HepG2 (cell line): ENCODE measurements around the gene GALNT16.

Experiments used
- EZH2 ChIP-seq: conservative IDR thresholded peaks from 2 replicates; pipeline ENCODE4 v1.6.1; 2012; ENCODE audit warnings: mild to moderate bottlenecking, low read depth, low read length, moderate library complexity
- HOXA3 ChIP-seq: sonication (generic); formaldehyde crosslinking; IDR thresholded peaks from 2 replicates; pipeline ENCODE4 v1.5.0; 2020; ENCODE audit warnings: missing genetic modification reagents
- IRF9 ChIP-seq: sonication (generic); formaldehyde crosslinking; IDR thresholded peaks from 2 replicates; pipeline ENCODE4 v1.8.0; 2022; ENCODE audit warnings: missing genetic modification reagents, mild to moderate bottlenecking, borderline replicate concordance
- SMAD1 ChIP-seq: sonication (generic); formaldehyde crosslinking; IDR thresholded peaks from 2 replicates; pipeline ENCODE4 v1.4.0; 2020; ENCODE audit warnings: missing genetic modification reagents, low read depth, mild to moderate bottlenecking, borderline replicate concordance
- ZNF12 ChIP-seq: sonication (generic); formaldehyde crosslinking; IDR thresholded peaks from 2 replicates; pipeline ENCODE4 v1.5.0; 2020; ENCODE audit warnings: missing genetic modification reagents
- ZNF138 ChIP-seq: sonication (generic); formaldehyde crosslinking; IDR thresholded peaks from 2 replicates; pipeline ENCODE4 v1.5.0; 2020; ENCODE audit warnings: mild to moderate bottlenecking, low read depth, missing genetic modification reagents

DNA sequence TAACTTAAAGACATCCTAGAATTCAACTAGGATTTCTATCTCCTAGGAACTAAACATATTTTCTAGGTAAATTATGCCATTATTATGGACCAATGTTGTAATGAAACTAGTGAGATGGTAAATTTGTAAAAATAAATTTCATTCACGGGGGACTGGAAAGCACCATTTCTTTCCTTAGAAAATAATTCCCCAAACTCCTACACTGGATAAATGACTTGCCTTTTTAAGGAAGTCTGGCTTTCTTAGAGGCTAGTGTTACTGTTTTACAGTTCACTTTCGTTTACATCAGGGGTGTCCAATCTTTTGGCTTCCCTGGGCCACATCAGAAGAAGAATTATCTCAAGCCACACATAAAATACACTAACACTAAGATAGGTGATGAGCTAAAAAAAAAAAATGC lies 141.9 kb downstream of the GALNT16 start:
- no peak for TF ChIP-seq ZNF12 (CRISPR knock-in tag)
- no peak for TF ChIP-seq EZH2
- TF ChIP-seq SMAD1 = no peak
- no peak for TF ChIP-seq ZNF138 (CRISPR knock-in tag)
- TF ChIP-seq IRF9 (CRISPR knock-in tag) = no peak
- no peak for TF ChIP-seq HOXA3 (CRISPR knock-in tag)
